Measurements from ENCODE around the gene ASGR1. TPM values are rescaled to one million over a fixed set of nuclear protein-coding genes. Genes with fewer than 3 reads are reported as not detected.

Gene ASGR1
- total RNA-seq, 1 donor from 2014 or later, result 5.1 TPM

- TF ChIP-seq CTCF (conservative IDR thresholded peaks at IDR 0.05; ENCODE audit: low read depth, low read length), result no peak
- no peak overlapping the region for H3K4me3 ChIP-seq (ENCODE audit: low read depth, low read length)
- DNase-seq (ENCODE audit: low read depth), result no peak
These were observed 16.8 kb upstream of the ASGR1 start for GRCh38 chr17:7195971-7196370.

DNA sequence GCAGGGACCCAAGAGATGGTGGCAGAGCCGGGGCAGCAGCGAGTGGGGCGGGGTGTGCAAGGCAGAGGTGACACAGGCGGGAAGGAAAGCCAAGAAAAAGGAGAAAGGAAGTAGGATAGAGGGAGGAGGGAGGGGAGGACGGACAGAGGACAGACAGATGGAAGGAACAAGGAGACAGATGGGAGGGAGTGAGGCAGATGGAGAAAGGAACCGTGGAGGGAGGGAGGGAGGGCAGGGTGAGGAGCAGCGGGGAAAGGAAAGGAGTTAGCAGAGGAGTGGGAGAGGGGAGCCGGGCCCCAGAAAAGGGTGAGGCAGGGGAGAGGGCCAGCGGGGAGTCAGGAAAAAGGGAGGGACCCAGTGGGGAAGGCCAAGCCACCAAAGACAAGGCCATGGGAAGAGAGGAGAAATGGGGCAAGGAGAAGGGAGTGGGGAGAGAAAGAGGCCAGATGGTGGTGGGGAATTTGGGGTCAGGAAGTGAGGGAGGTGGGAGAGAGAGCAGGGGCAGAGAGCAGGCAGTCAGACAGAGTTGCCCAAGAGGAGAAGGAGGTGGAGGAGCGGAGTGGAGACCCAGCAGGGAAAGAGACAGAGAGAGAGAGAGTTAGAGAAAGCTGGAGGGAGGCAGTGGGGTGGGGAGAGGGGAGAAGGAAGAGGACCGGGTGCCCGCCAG lies 13.2 kb upstream of the ASGR1 start:
- TF ChIP-seq CTCF (conservative IDR thresholded peaks at IDR 0.05; ENCODE audit: low read depth, low read length), result no peak
- DNase-seq (ENCODE audit: low read depth), result no peak
- no peak overlapping the region for H3K4me3 ChIP-seq (ENCODE audit: low read depth, low read length)

DNA sequence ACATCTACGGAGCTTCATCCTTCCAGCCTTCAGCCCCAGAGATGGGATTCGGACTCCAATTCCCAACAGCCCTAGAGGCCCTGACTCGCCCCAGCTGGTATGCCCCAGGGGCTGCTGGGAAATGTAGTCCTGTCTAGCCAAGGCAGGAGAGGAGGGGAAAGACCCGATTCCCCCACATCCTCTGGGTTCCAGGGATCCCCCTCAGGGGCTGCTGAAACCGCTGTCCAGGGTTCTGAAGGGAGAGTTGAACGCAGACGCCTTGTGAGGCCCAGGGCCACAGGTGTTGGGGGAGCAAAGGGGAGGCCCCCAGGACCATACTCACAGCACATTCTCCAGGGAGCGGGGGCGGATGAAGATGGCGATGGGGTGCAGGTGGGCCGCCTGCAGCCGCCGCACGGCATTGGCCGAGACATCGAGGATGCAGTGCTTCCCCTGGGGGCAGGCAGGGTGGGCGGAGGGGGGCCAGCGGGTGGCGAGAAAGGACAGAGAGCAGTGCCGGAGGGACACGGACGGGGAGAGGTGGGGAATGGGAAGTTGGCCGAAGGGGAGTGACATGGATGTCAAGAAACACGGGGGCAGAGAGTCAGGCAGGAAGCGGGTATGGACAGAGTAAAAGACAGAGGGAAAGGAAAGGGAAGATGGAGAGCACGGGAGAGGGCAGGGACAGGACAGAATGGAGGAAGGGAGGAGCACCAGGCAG lies 12.6 kb upstream of the ASGR1 start:
- DNase-seq (ENCODE audit: low read depth), result no peak
- H3K4me3 ChIP-seq (ENCODE audit: low read depth, low read length), result no peak overlapping the region
- TF ChIP-seq CTCF (conservative IDR thresholded peaks at IDR 0.05; ENCODE audit: low read depth, low read length), result no peak

GRCh38 chr17:7191069-7191468 lies 11.9 kb upstream of the ASGR1 start:
- no peak for TF ChIP-seq CTCF (conservative IDR thresholded peaks at IDR 0.05; ENCODE audit: low read depth, low read length)
- no peak overlapping the region for H3K4me3 ChIP-seq (ENCODE audit: low read depth, low read length)
- DNase-seq (ENCODE audit: low read depth), result no peak

DNA sequence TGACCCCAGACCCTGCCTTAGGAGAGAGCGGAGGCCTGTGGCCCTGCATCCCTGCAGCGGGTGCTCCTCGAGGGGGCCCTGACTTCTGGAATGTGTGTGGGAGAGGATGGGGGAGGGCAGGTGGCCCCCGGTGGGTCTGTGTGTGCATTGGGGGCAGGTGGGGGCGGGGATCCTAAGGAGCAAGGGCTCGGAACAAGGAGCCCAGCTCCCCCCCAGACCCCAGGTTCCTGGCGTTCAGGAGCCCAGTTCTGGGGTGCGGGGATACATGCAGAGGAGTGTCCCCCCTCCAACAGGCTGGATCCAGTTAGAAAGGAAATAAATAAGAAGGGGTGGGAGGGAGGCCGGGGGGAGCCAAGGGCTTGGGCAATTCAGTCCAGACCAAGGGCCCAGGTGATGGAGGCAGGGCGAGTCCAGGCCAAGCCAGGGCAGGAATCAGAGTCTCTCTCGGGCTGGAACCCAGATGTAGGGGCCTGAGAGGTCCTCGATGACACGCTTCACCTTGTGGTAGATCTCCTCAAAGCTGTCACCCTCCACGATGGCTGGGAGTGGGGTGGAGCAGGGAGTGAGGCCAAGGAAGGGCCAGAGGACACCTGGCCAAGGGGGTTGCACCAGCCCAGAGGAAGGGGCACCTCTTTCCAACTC lies 11.2 kb upstream of the ASGR1 start:
- no peak for TF ChIP-seq CTCF (conservative IDR thresholded peaks at IDR 0.05; ENCODE audit: low read depth, low read length)
- no peak for DNase-seq (ENCODE audit: low read depth)
- no peak overlapping the region for H3K4me3 ChIP-seq (ENCODE audit: low read depth, low read length)

- no peak overlapping the region for H3K4me3 ChIP-seq (ENCODE audit: low read depth, low read length)
- peak; percentile 39 for TF ChIP-seq CTCF (conservative IDR thresholded peaks at IDR 0.05; ENCODE audit: low read depth, low read length)
- no peak for DNase-seq (ENCODE audit: low read depth)
These were observed 7.1 kb upstream of the ASGR1 start for GRCh38 chr17:7186241-7186640.
